ENCODE data around the gene CORO7. TPM values are rescaled to one million over a fixed set of nuclear protein-coding genes. Genes with fewer than 3 reads are reported as not detected.

The CORO7 gene
- polyA plus RNA-seq, 1 donor from 2014 or later = 57.6 TPM

- Histone ChIP-seq H3K9ac (ENCODE audit: low read length) (no peak overlapping the region), H3K79me2 (replicated peaks; ENCODE audit: insufficient read depth, low read length) (no peaks in the 10 kb centered on the region), H3K4me2 (ENCODE audit: low read length) (no peak overlapping the region), H3K9me2 (ENCODE audit: insufficient read depth, low read length) (no peaks in the 10 kb centered on the region), H3K27me3 (ENCODE audit: insufficient read depth, low read depth, low read length) (no peaks in the 10 kb centered on the region), H3F3A (ENCODE audit: insufficient read depth, low read length, poor library complexity, severe bottlenecking) (no peaks in the 10 kb centered on the region), H3K36me3 (ENCODE audit: insufficient read depth, low read length) (no peaks in the 10 kb centered on the region), H3K4me3 (ENCODE audit: low read length) (no peak overlapping the region), H3K27ac (ENCODE audit: low read length) (no peak overlapping the region), H3K9me3 (ENCODE audit: low read length) (no peaks in the 10 kb centered on the region), H4K20me1 (ENCODE audit: insufficient read depth) (no peaks in the 10 kb centered on the region), H2AFZ (ENCODE audit: low read depth, low read length) (no peak overlapping the region)
- TF ChIP-seq EP300 (conservative IDR thresholded peaks at IDR 0.05; ENCODE audit: poor library complexity, severe bottlenecking) = no peak
- TF ChIP-seq MXI1 (conservative IDR thresholded peaks at IDR 0.05; ENCODE audit: poor library complexity, severe bottlenecking) = no peak
- TF ChIP-seq EZH2 (IDR thresholded peaks at IDR 0.05; ENCODE audit: borderline replicate concordance, insufficient read depth, low read length, poor library complexity, severe bottlenecking) = no peak
- TF ChIP-seq REST (IDR thresholded peaks at IDR 0.05; ENCODE audit: borderline replicate concordance) = no peak
- TF ChIP-seq, protein P1, sequence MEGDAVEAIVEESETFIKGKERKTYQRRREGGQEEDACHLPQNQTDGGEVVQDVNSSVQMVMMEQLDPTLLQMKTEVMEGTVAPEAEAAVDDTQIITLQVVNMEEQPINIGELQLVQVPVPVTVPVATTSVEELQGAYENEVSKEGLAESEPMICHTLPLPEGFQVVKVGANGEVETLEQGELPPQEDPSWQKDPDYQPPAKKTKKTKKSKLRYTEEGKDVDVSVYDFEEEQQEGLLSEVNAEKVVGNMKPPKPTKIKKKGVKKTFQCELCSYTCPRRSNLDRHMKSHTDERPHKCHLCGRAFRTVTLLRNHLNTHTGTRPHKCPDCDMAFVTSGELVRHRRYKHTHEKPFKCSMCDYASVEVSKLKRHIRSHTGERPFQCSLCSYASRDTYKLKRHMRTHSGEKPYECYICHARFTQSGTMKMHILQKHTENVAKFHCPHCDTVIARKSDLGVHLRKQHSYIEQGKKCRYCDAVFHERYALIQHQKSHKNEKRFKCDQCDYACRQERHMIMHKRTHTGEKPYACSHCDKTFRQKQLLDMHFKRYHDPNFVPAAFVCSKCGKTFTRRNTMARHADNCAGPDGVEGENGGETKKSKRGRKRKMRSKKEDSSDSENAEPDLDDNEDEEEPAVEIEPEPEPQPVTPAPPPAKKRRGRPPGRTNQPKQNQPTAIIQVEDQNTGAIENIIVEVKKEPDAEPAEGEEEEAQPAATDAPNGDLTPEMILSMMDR (IDR thresholded peaks at IDR 0.05; ENCODE audit: poor library complexity, severe bottlenecking) = no peak
Measured at GRCh38 chr16:4391631-4392381, 24.6 kb downstream of the CORO7 start.

GRCh38 chr16:4390266-4391260 lies 25.8 kb downstream of the CORO7 start:
- H4K20me1 ChIP-seq (ENCODE audit: insufficient read depth) = no peaks in the 10 kb centered on the region
- no peaks in the 10 kb centered on the region for H3K9me2 ChIP-seq (ENCODE audit: insufficient read depth, low read length)
- H3K27me3 ChIP-seq (ENCODE audit: insufficient read depth, low read depth, low read length) = no peaks in the 10 kb centered on the region
- no peaks in the 10 kb centered on the region for H3F3A ChIP-seq (ENCODE audit: insufficient read depth, low read length, poor library complexity, severe bottlenecking)
- no peaks in the 10 kb centered on the region for H3K9me3 ChIP-seq (ENCODE audit: low read length)
- no peak overlapping the region for H3K4me3 ChIP-seq (ENCODE audit: low read length)
- no peak overlapping the region for H3K27ac ChIP-seq (ENCODE audit: low read length)
- no peak overlapping the region for H2AFZ ChIP-seq (ENCODE audit: low read depth, low read length)
- TF ChIP-seq, protein P1 (IDR thresholded peaks at IDR 0.05; ENCODE audit: poor library complexity, severe bottlenecking) = no peak
- no peak for TF ChIP-seq RAD21 (conservative IDR thresholded peaks at IDR 0.05)
- no peak for TF ChIP-seq MXI1 (conservative IDR thresholded peaks at IDR 0.05; ENCODE audit: poor library complexity, severe bottlenecking)
- no peak for TF ChIP-seq TAF1 (IDR thresholded peaks at IDR 0.05; ENCODE audit: low read depth)
- TF ChIP-seq EP300 (conservative IDR thresholded peaks at IDR 0.05; ENCODE audit: poor library complexity, severe bottlenecking) = no peak
- no peak for TF ChIP-seq POLR2AphosphoS5 (IDR thresholded peaks at IDR 0.05)
- no peak for TF ChIP-seq REST (IDR thresholded peaks at IDR 0.05; ENCODE audit: borderline replicate concordance)
- TF ChIP-seq EZH2 (IDR thresholded peaks at IDR 0.05; ENCODE audit: borderline replicate concordance, insufficient read depth, low read length, poor library complexity, severe bottlenecking) = no peak
- TF ChIP-seq SMC3 (conservative IDR thresholded peaks at IDR 0.05; ENCODE audit: poor library complexity) = no peak
- no peaks in the 10 kb centered on the region for H3K36me3 ChIP-seq (ENCODE audit: insufficient read depth, low read length)
- no peak overlapping the region for H3K9ac ChIP-seq (ENCODE audit: low read length)
- no peaks in the 10 kb centered on the region for H3K79me2 ChIP-seq (replicated peaks; ENCODE audit: insufficient read depth, low read length)
- no peak overlapping the region for H3K4me2 ChIP-seq (ENCODE audit: low read length)

All from neural cell (in vitro differentiated cells).